Psoas muscle (tissue), 8 donors: ENCODE measurements around the gene TMPRSS6. TPM values are rescaled to one million over a fixed set of nuclear protein-coding genes. Genes with fewer than 3 reads are reported as not detected.

Source experiments
- ATAC-seq, 4 donors: fragments of 200-7000 bp; cut with Tn5 transposase; one replicate each; pipeline ENCODE4 v1.9.1; 2020; ENCODE audit warnings: moderate library complexity in 3 of 4, mild to moderate bottlenecking in 2 of 4
- DNase-seq, 2 donors: peaks; one replicate each; pipeline ENCODE4 v3.0.0-alpha.2; 2020
- H3K27ac ChIP-seq: fragments of 200-600 bp; one replicate; pipeline ENCODE4 v1.8.0; 2022
- H3K27me3 ChIP-seq, 3 donors: fragments of 200-600 bp in 1 of 3; one replicate each; pipeline versions ENCODE4 v1.6.1 to v1.8.0; 2013 to 2022; ENCODE audit warnings: low read length in 2 of 3, mild to moderate bottlenecking in 2 of 3, moderate library complexity in 1 of 3; ENCODE audit not compliant: insufficient read depth in 3 of 3
- H3K36me3 ChIP-seq, 2 donors: fragments of 200-600 bp in 1 of 2; one replicate each; pipeline versions ENCODE4 v1.6.1 to v1.8.0; 2013 to 2022; ENCODE audit warnings: low read depth in 1 of 2, mild to moderate bottlenecking in 1 of 2, moderate library complexity in 1 of 2; ENCODE audit not compliant: insufficient read depth in 1 of 2
- H3K4me1 ChIP-seq: fragments of 200-600 bp; one replicate; pipeline ENCODE4 v1.8.0; 2022
- H3K4me3 ChIP-seq: fragments of 200-600 bp; one replicate; pipeline ENCODE4 v1.8.0; 2022; ENCODE audit warnings: mild to moderate bottlenecking
- H3K9me3 ChIP-seq: fragments of 200-600 bp; one replicate; pipeline ENCODE4 v1.8.0; 2022
- WGBS, 3 donors: extraction: QIAGEN DNeasy Blood & Tissue Kit; methylation state at CpG; one replicate each; pipeline versions ENCODE4 v1.1.6 to v1.1.7; 2013; 5-methylcytosine and 5-hydroxymethylcytosine counted together
- intact Hi-C, 2 donors: fragments of 100-400 bp; cut with DNase I; formaldehyde crosslinking; loops; one replicate each; pipeline versions ENCODE4 v1.11.0 to v1.14.2; 2022
- polyA plus RNA-seq, 3 donors: library from polyadenylated mRNA; stranded (reverse); fragments of 200-250 nt; gene quantifications; one replicate each; pipeline ENCODE4 v1.2.3, GENCODE V29; 2013
- total RNA-seq, 4 donors: library from RNA; stranded (reverse); fragmentation: NEBNext Ultra II Directional in 2 of 4; extraction: Animal tissue kit (Norgen Biotek cat#: 25700) in 2 of 4; gene quantifications; one replicate each; pipeline versions ENCODE4 v1.2.1 to v1.2.4, GENCODE V29; 2021 to 2023
- TF ChIP-seq, protein P1 (sequence below): fragments of 200-600 bp; IDR thresholded peaks from one replicate; pipeline ENCODE4 v1.8.0; 2022; ENCODE audit warnings: antibody characterized with exemption
- donor health status: healthy with polysubstance abuse.
- donor health status: DM: no; HTN: no; CAD: no; lungs with moderate emphysema.
- donor health status: Bipolar disorder and iron deficiency.
- donor health status: healthy.
- donor health status: DM: yes; HTN: yes; CAD: no.
- donor health status: DM: no; HTN: no; CAD: no.
- donor health status: DM: no; HTN: no; CAD: no.
- donor health status: DM: yes; HTN: yes; CAD: no.

TMPRSS6 gene
- total and polyA plus RNA-seq, 7 donors: not detected

DNA sequence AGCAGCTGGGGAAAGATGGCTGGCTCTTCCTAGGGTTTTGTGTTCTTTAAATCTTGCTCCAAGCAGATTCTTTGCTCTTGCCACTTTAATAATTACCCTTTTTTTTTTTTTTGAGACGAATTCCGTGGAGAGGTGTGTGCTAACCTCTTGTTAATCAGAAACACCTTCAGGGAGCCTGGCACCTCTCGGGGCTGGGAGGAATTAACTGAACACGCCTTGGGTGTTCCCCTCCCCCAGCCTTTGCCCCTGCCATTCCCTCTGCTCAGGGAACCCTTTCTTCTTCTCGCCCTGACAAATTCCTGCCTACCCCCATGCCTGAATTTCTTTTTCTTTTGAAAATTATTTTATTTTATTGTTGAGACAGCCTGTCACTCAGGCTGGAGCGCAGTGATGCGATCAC, 17.5 kb downstream of the TMPRSS6 start:
- no peaks in the 10 kb centered on the region for H3K4me1 ChIP-seq
- intact Hi-C loops: no loop called here
- TF ChIP-seq, protein P1, sequence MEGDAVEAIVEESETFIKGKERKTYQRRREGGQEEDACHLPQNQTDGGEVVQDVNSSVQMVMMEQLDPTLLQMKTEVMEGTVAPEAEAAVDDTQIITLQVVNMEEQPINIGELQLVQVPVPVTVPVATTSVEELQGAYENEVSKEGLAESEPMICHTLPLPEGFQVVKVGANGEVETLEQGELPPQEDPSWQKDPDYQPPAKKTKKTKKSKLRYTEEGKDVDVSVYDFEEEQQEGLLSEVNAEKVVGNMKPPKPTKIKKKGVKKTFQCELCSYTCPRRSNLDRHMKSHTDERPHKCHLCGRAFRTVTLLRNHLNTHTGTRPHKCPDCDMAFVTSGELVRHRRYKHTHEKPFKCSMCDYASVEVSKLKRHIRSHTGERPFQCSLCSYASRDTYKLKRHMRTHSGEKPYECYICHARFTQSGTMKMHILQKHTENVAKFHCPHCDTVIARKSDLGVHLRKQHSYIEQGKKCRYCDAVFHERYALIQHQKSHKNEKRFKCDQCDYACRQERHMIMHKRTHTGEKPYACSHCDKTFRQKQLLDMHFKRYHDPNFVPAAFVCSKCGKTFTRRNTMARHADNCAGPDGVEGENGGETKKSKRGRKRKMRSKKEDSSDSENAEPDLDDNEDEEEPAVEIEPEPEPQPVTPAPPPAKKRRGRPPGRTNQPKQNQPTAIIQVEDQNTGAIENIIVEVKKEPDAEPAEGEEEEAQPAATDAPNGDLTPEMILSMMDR: no peak
- DNase-seq (no peak), ATAC-seq (no peak)
- no peak overlapping the region for H3K4me3 ChIP-seq
- no peaks in the 10 kb centered on the region for H3K36me3 ChIP-seq
- 73 to 75% (median 74%) methylated on average over 7 of the region's 7 CpGs for WGBS, 3 donors
- no peak overlapping the region for H3K27ac ChIP-seq
- H3K9me3 ChIP-seq: no peaks in the 10 kb centered on the region
- peaks cover 0 to 50% (median 3%) of the 10 kb centered on the region in 3 donors for H3K27me3 ChIP-seq

DNA sequence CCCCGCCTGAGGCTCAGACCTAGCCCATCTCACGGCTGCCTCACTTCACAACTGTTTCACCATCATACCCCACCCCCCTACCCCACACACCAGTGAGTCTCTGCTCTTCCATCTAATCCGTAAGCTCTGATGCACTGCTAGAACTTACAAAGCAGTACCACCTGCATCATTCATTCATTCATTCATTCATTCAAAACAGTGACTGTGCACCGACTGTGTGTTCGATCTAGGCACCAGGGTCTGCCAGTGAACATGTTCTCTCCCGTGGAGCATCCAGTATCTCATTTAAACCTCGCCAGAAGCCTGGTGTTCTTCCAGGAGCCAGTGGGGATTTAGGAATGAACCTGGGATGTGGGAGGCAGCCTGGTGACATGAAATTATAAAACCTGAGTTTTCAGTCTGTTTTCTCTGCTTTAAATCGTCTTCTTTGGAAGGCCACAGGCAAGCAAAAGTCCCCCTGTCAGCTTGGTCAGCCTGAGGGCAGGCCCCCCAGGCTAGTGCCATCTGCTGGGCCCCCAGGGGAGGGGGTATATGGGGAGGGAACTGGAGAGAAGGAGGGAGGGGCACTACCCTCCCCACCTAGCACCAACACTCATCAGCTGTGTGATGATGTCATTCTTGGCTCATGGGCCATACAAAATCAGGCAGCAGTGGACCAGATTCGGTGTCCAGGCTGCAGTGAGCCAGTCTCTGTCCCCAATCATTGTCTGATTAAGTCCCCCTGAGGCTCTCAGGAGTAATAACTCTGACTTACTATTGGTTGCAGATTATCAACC, 18.4 kb downstream of the TMPRSS6 start:
- no peak overlapping the region for H3K27ac ChIP-seq
- TF ChIP-seq, protein P1: no peak
- H3K9me3 ChIP-seq: no peaks in the 10 kb centered on the region
- ATAC-seq (no peak), DNase-seq (no peak)
- H3K4me1 ChIP-seq: no peaks in the 10 kb centered on the region
- intact Hi-C loops: no loop called here
- peaks cover 0 to 52% (median 2%) of the 10 kb centered on the region in 3 donors for H3K27me3 ChIP-seq
- WGBS, 3 donors: 53 to 65% (median 61%) methylated on average over 9 of the region's 9 CpGs
- no peak overlapping the region for H3K4me3 ChIP-seq
- H3K36me3 ChIP-seq: no peaks in the 10 kb centered on the region

DNA sequence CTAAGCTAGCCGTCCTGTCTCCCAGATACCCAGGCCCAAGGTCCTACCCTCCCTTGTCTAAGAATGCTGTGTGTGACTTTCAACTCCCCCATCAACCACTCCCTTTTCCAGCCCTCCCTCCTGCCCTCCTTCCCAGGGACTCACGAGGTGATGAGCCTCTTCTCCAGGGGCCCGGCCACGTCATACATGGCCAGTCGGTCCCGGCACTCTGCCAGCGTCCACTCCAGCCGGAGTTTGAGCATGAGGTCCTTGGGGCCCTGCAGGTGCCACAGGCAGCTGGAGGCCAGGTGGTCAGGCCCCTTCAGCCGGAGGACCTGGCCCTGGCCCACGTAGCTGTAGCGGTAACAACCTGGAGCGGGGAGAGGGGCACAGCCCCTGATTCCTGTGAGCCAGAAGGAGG, 20.1 kb downstream of the TMPRSS6 start:
- ATAC-seq (no peak), DNase-seq (no peak)
- H3K4me3 ChIP-seq: no peak overlapping the region
- peaks cover 0 to 43% (median 4%) of the 10 kb centered on the region in 3 donors for H3K27me3 ChIP-seq
- H3K27ac ChIP-seq: no peak overlapping the region
- H3K9me3 ChIP-seq: no peaks in the 10 kb centered on the region
- no peaks in the 10 kb centered on the region for H3K36me3 ChIP-seq
- intact Hi-C loops: no loop called here
- whole genome bisulfite sequencing, 3 donors: 37 to 53% (median 38%) methylated on average over 12 of the region's 12 CpGs
- H3K4me1 ChIP-seq: no peaks in the 10 kb centered on the region
- TF ChIP-seq, protein P1: no peak

DNA sequence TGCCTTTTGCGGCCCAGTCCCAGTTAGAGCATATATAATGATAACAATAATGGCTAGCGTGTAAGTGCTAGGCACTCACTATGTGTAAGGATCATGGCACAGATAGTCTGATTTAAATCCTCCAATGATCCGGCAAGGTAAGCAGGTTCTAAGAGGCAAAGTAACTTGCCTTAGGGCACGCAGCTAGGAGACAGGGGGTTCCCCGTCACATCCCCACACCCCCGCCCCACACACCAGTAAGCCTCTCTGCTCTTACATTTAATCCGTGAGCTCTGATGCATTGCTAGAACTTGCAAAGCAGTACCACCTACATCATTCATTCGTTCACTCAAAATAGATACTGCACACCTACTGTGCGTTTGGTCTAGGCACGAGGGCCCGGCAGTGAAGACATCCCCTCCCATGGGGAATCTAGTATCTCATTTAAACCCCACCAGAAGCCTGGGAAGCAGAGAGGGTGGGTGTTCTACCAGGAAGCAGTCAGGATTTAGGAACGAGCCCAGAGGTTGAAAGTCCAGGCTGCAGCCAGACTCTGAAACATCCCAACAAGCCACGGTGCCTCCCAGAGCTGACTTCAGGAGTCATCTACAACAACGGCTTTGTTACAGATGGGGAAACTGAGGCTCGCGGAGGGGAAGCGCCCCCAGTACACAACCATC, 20.6 kb downstream of the TMPRSS6 start:
- Histone ChIP-seq H3K27ac (no peak overlapping the region), H3K9me3 (no peaks in the 10 kb centered on the region), H3K4me1 (no peaks in the 10 kb centered on the region), H3K4me3 (no peak overlapping the region), H3K27me3 (peaks cover 0 to 38% (median 6%) of the 10 kb centered on the region in 3 donors), H3K36me3 (no peaks in the 10 kb centered on the region)
- no peak for ATAC-seq
- DNase-seq: no peak
- 74 to 82% (median 78%) methylated on average over 17 of the region's 17 CpGs for WGBS, 3 donors
- intact Hi-C loops: no loop called here
- TF ChIP-seq, protein P1: no peak
